Thyroid gland (tissue), 4 donors: ENCODE measurements around the gene PFDN6. TPM values are rescaled to one million over a fixed set of nuclear protein-coding genes. Genes with fewer than 3 reads are reported as not detected.
"Not testable (repeated sequence)": the region's sequence is repeated elsewhere in the genome, so short reads cannot be mapped to it uniquely, and the experiment has no call there.

ENCODE experiments used
- DNase-seq, 2 donors: peaks; one replicate each; pipeline ENCODE4 v3.0.0-alpha.2; 2019
- H3K27ac ChIP-seq, 3 donors: fragments of 200-600 bp; sonication (generic); 1 replicate in 2 of 3; 2 replicates in 1 of 3; pipeline ENCODE4 v1.5.1; 2016 to 2019; ENCODE audit warnings: mild to moderate bottlenecking in 1 of 3, moderate library complexity in 1 of 3
- H3K27me3 ChIP-seq: fragments of 200-600 bp; sonication (generic); one replicate; pipeline ENCODE4 v1.5.1; 2019
- H3K36me3 ChIP-seq, 2 donors: fragments of 200-600 bp; sonication (generic); one replicate each; pipeline ENCODE4 v1.5.1; 2016 to 2019
- H3K4me1 ChIP-seq, 2 donors: fragments of 200-600 bp; sonication (generic); one replicate each; pipeline ENCODE4 v1.5.1; 2017 to 2019
- H3K4me3 ChIP-seq, 3 donors: fragments of 200-600 bp; sonication (generic); replicated peaks in 1 of 3; 1 replicate in 2 of 3; 2 replicates in 1 of 3; pipeline ENCODE4 v1.5.1; 2016; ENCODE audit warnings: mild to moderate bottlenecking in 1 of 3
- H3K9me3 ChIP-seq: fragments of 200-600 bp; sonication (generic); one replicate; pipeline ENCODE4 v1.5.1; 2017
- POLR2A ChIP-seq, 2 donors: fragments of 450-650 bp; IDR thresholded peaks; one replicate each; pipeline ENCODE4 v1.6.1; 2017; ENCODE audit warnings: antibody characterized with exemption in 2 of 2, mild to moderate bottlenecking in 2 of 2, moderate library complexity in 1 of 2
- WGBS, 2 donors: methylation state at CpG; one replicate each; pipeline ENCODE4 v1.1.5; 2017; 5-methylcytosine and 5-hydroxymethylcytosine counted together
- intact Hi-C: fragments of 100-400 bp; cut with DNase I; formaldehyde crosslinking; loops from one replicate; pipeline ENCODE4 v1.15.1; 2023
- total RNA-seq, 4 donors: library from RNA; depleted of rRNA; stranded (reverse); fragments of >200 nt; gene quantifications; one replicate each; pipeline ENCODE4 v1.2.3, GENCODE V29; 2016
- TF ChIP-seq, protein P1 (sequence below), 6 experiments: fragments of 200-600 bp in 3 of 6; fragments of 450-650 bp in 3 of 6; sonication (generic) in 3 of 6; IDR thresholded peaks; one replicate each; pipeline ENCODE4 v1.5.1; 2016 to 2019; ENCODE audit warnings: antibody characterized with exemption in 6 of 6, mild to moderate bottlenecking in 2 of 6, inconsistent platforms in 1 of 6, moderate library complexity in 1 of 6

The PFDN6 gene
- total RNA-seq, 4 donors from 2014 or later, result 29.1 to 51.9 (median 35.6) TPM

DNA sequence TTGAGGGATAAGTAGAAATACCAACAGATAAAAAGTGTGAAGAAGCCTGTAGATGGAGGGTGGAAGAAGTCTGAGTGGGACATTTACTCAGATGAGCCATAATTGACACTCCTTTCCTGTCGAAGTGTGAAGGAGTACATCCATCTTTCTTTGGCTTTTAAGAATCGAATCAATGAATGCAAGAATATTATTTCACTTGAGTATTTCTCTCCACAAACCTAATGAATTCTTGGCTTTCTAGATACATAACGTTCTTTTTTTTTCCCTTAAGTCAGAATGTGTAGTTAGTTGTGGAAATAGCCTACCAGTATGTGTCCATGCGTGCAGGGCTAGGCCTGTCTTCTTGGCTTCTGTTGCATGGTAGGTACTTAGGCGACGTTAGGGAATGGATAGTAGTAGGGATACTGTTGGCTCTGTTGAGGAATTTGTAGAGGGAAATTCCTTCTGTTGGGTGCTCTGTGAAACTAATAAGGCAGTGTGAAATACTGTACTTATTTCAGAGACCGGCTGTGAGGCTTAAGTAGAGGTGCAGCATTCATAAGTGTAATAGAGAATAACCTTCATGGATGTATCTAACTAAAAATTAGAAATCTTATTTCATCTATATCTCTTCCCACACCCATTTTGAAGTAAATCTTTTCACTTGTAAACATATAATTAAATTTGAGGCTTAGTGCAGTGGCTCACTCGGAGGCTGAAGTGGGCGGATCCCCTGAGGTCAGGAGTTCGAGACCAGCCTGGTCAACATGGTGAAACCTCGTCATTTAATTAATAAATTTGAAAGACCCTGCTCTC lies 16.1 kb upstream of the PFDN6 start:
- 72 to 76% methylated on average over 11 of the region's 11 CpGs for WGBS, 2 donors
- Histone ChIP-seq H3K9me3 (no peaks in the 10 kb centered on the region), H3K36me3 (peaks cover 24 to 32% of the 10 kb centered on the region in 2 donors), H3K27ac (no peak overlapping the region), H3K4me1 (peaks cover 28 to 56% of the 10 kb centered on the region in 2 donors), H3K4me3 (no peak overlapping the region), H3K27me3 (no peaks in the 10 kb centered on the region)
- TF ChIP-seq POLR2A (IDR thresholded peaks at IDR 0.05), result no peak
- TF ChIP-seq, protein P1, sequence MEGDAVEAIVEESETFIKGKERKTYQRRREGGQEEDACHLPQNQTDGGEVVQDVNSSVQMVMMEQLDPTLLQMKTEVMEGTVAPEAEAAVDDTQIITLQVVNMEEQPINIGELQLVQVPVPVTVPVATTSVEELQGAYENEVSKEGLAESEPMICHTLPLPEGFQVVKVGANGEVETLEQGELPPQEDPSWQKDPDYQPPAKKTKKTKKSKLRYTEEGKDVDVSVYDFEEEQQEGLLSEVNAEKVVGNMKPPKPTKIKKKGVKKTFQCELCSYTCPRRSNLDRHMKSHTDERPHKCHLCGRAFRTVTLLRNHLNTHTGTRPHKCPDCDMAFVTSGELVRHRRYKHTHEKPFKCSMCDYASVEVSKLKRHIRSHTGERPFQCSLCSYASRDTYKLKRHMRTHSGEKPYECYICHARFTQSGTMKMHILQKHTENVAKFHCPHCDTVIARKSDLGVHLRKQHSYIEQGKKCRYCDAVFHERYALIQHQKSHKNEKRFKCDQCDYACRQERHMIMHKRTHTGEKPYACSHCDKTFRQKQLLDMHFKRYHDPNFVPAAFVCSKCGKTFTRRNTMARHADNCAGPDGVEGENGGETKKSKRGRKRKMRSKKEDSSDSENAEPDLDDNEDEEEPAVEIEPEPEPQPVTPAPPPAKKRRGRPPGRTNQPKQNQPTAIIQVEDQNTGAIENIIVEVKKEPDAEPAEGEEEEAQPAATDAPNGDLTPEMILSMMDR (IDR thresholded peaks at IDR 0.05), result no peak
- intact Hi-C loops, result no loop called here
- DNase-seq, result no peak

DNA sequence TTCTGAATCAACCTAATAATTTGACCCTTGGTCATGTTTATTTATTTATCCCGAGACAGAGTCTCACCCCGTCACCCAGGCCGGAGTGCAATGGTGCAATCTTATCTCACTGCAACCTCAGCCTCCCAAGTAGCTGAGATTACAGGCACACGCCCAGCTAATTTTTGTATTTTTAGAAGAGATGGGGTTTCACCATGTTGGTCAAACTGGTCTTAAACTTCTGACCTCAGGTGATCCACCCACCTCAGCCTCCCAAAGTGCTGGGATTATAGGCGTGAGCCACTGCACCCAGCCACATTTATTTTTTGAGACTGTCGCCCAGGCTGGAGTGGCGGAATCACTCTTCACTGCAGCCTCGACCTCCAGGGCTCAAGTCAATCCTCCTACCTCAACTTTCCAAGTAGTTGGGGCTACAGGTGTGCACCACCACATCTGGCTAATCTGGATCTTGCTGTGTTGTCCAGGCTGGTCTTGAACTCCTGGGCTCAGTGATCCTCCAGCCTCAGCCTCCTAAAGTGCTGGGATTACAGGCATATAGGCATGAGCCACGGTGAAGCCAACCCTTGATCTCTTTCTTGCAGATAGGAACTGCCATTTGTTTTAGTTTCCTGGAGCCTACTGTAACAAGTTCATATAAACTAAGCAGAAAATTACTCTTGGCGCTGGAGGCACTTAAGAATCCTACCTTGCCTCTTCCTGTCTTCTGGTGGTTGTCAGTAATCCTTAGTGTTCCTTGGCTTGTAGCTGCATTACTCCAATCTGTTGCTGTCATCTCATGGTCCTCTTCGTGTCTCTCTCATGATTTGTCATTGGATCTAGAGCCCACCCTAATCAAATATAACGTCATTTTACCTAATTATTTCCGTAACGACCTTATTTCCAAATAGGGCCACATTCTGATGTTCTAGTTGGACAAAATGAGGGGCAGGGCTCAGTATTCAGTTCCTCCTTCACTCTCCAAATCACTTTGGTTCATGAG lies 15.2 kb upstream of the PFDN6 start:
- Histone ChIP-seq H3K4me1 (peaks cover 28 to 56% of the 10 kb centered on the region in 2 donors), H3K9me3 (no peaks in the 10 kb centered on the region), H3K4me3 (no peak overlapping the region), H3K27ac (no peak overlapping the region), H3K27me3 (no peaks in the 10 kb centered on the region), H3K36me3 (peaks cover 21 to 27% of the 10 kb centered on the region in 2 donors)
- TF ChIP-seq POLR2A (IDR thresholded peaks at IDR 0.05), result no peak
- TF ChIP-seq, protein P1 (IDR thresholded peaks at IDR 0.05), result no peak
- WGBS, 2 donors, result 77 to 85% methylated on average over 14 of the region's 14 CpGs
- DNase-seq, result no peak
- intact Hi-C loops, result no loop called here

DNA sequence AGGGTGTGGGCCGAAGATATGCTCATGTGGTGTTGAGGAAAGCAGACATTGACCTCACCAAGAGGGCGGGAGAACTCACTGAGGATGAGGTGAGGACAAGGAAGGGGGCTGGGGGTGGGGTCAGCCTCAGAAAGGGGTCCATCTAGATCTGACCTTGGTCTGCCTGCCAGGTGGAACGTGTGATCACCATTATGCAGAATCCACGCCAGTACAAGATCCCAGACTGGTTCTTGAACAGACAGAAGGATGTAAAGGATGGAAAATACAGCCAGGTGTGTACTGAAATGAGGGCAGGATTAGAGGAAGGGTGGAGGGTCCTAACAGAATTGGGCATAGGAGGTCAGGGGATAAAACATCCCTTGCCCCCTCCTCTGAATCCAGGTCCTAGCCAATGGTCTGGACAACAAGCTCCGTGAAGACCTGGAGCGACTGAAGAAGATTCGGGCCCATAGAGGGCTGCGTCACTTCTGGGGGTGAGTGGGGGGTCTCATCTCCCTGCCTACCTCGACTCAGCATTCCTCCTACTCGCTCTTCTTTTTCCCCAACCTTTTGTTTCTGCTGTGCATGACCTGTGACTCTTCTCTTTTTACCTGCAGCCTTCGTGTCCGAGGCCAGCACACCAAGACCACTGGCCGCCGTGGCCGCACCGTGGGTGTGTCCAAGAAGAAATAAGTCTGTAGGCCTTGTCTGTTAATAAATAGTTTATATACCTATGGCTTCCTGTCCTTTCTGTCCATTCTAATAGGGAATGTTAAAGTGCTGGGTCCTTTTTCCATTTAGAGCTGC lies 13.4 kb upstream of the PFDN6 start:
- H3K27me3 ChIP-seq, H3K9me3 ChIP-seq, DNase-seq, H3K4me3 ChIP-seq, intact Hi-C loops: not testable (repeated sequence)
- WGBS, 2 donors, result 81 to 86% methylated on average over 16 of the region's 16 CpGs
- peaks cover 28 to 47% of the 10 kb centered on the region in 2 donors for H3K4me1 ChIP-seq
- peak overlapping the region in 2 of 3 donors; percentile 75 to 90 for H3K27ac ChIP-seq
- peaks cover 21 to 29% of the 10 kb centered on the region in 2 donors for H3K36me3 ChIP-seq

DNA sequence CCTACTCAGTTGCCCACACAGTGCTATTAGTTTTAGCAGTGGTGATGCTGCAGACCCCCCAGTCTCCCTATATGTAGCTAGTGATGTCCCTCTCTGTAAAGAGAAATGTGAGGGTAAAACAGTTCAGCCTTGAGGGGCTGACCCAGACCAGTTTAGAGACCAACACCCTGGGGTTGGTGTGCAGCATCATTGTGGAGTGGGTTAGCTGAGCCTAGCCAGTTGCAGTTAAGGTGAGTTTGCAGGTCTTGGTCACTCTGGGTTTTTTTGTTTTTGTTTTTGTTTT lies 12.9 kb upstream of the PFDN6 start:
- Histone ChIP-seq H3K27ac (peak overlapping the region; percentile 75 to 90 (median 87)), H3K36me3 (peaks cover 21 to 29% of the 10 kb centered on the region in 2 donors), H3K4me1 (peaks cover 28 to 45% of the 10 kb centered on the region in 2 donors), H3K9me3 (no peaks in the 10 kb centered on the region), H3K4me3 (peak overlapping the region; percentile 57 to 90 (median 80)), H3K27me3 (no peaks in the 10 kb centered on the region)
- intact Hi-C loops, result no loop called here
- no peak for DNase-seq
- TF ChIP-seq POLR2A (IDR thresholded peaks at IDR 0.05), result no peak
- TF ChIP-seq, protein P1 (IDR thresholded peaks at IDR 0.05), result no peak
